HG03521 (cell line): ENCODE results near the gene ZSWIM6.
"Not testable (repeated sequence)": the region's sequence is repeated elsewhere in the genome, so short reads cannot be mapped to it uniquely, and the experiment has no call there.

ENCODE experiments used
- ATAC-seq: cut with Tn5 transposase; IDR thresholded peaks from one replicate; pipeline ENCODE4 v1.9.1; 2021; ENCODE audit warnings: mild to moderate bottlenecking, moderate library complexity; ENCODE audit not compliant: unreplicated experiment

The ZSWIM6 gene

DNA sequence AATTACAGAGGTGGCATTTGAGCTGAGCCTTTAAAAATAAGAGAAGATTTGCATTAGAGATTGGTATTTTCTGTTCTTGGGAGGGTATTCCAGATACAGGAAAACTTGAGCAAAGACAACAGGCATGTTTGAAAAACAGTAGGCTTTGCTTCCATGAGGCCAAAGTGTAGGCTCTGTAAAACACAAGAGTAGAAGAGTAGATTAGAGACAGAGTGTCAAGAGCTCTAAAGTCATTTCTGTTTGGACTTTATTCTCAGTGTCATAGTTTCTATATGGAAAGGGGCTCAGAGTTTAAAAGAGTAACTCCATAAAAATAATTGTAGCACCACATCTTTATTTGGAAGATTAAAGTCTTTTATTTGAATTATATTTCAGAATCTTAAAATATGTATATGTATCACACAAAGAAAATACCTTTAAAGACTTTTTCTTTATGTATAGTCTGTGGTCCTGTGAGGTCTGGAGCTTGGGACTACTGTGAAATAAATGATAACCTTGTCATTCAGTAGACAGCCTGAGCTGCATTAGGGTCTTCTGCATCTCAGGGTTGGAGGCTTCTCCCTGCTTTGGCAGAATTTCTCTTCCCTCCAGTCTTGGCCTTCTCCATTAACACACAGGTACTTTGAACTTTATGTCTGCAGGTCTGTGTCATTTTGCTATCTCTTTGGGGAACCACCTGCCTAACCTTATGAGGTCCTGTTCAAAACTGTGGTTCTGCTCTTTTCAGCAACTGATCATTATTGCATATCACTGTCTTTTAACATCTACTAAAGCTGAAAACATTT lies 73.6 kb downstream of the ZSWIM6 start:
- no peak for ATAC-seq

DNA sequence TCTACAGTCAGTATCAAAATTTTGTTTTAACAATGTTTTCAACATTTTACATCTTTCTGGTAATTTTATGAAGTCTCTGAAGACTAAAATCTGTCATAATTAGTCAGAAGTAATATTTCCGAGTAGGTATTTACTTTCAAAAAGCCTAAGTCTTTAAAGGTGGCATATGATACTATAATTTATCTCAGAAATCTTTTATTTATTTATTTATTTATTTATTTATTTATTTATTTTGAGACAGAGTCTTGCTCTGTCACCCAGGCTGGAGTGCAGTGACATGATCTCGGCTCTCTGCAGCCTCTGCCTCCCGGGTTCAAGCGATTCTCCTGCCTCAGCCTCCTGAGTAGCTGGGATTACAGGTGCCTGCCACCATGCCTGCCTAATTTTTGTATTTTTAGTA lies 74.4 kb downstream of the ZSWIM6 start:
- not testable (repeated sequence) for ATAC-seq

GRCh38 chr5:61407706-61408270 lies 75.7 kb downstream of the ZSWIM6 start:
- no peak for ATAC-seq

GRCh38 chr5:61408476-61409168 lies 76.6 kb downstream of the ZSWIM6 start:
- ATAC-seq: peak; percentile 100

GRCh38 chr5:61409568-61409967 lies 77.5 kb downstream of the ZSWIM6 start:
- no peak for ATAC-seq

DNA sequence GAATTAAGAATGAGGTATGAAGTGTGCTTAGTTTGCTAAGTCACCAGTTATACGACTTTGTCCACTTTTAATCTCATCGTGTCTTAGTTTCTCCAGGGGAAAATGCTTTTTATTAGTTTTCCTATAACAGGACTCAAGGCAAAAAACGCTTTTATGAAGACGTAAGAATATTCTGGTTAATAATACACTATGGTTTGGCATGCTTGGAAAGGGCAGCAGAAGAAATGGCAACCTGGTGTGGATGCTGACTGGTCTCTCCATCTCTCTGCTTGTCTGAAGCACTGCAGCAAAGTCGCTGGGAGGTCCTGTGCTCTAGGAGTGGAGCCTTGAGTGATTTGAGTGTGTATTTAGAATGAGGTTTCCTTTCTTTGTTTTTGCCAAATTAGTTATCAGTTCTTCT lies 78.8 kb downstream of the ZSWIM6 start:
- no peak for ATAC-seq

- no peak for ATAC-seq
Observed at GRCh38 chr5:61412361-61412760, 80.3 kb downstream of the ZSWIM6 start.

- ATAC-seq: not testable (repeated sequence)
Observed at GRCh38 chr5:61413205-61413604, 81.1 kb downstream of the ZSWIM6 start.

DNA sequence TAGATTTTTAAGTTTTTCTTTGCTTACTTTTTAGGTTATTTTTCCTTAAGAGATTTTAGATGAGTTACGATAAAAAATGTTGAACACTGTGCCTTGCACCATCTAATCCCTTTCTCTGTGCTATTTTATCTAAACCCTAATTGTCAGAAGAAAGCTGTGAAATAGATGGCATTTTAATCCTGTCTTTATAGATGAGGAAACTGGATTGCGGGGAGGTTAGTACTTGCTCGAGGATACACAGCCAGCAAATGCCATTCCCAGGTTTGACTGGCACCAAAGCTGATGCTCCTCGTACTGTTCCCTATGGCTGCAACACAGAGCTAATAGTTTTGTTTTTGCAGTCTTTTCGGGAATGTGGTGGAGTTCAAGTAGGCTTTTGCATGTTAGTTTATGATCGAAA lies 82.7 kb downstream of the ZSWIM6 start:
- ATAC-seq: no peak

GRCh38 chr5:61416010-61416409 lies 84.0 kb downstream of the ZSWIM6 start:
- no peak for ATAC-seq

DNA sequence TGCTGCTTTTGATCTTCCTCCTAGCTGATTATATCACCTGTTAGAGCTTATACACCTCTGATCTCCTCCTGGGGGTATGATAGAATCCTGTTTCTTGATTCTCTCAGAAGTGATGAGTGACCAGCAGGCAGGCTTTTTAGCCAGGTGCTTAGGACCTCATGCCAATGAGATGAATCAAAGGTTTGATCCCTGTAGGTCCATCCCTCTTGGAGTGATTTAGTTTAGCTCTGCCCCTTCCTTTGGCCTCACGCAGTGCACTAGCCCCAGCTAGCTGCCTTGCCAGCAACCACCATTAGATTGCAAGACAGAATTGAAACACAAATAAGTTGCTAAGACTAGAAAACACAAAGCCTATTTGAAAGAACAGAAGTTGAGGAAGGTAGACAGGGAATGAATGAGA lies 84.4 kb downstream of the ZSWIM6 start:
- ATAC-seq: no peak

DNA sequence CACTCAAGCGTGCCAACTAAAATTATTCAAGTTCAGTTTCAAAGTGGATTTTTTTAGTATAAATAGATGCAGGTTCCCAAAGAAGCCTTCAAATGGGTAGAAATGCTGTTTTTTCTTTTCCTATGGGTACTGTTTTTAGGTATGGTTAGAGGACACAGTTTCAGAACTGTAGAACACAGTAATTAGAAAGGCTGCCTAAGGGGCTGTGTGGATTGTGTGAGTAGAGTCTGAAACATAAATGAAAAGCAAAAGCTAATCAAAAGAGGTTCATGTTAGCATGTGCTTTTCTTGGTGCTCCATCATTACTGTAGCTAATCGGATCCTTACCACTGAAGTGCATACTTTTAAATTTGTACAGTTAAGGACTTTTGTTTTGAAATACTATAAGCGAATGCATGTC lies 85.3 kb downstream of the ZSWIM6 start:
- no peak for ATAC-seq

GRCh38 chr5:61417851-61418250 lies 85.8 kb downstream of the ZSWIM6 start:
- no peak for ATAC-seq

DNA sequence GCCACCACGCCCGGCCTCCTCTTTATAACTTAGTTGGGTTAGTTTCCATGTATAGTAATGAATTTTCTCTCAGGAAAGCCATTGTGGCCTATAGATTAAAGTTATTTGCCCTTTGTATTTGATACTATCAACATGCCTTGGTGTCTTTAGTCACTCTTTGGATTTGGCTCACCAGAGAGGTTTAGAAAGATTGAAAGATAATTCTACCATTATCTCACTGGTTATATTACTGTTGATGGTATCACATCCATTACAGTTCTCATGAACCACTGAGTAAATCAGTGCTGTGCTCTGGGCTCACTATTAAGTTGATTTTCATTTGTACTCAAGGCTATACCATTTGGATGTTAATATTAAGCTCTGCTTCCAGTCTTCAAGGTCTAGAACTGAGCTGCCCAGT lies 87.0 kb downstream of the ZSWIM6 start:
- ATAC-seq: no peak

DNA sequence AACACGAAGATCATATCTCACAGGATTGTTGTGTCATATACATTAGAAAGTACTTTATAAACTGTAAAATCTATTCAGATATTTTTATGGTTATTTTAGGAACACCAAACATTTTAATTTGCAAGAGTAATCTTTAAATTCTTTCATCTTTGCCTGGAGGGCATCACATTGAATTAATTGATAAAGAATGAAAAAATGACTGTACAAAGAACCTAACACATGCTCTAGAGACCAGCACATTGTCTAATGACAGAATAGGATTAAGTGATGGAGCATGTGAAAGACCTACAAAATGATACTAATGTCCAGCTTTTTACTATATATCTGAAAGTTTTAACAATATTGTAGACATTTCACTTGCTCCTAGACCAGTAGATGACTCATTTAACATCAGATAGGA lies 88.0 kb downstream of the ZSWIM6 start:
- no peak for ATAC-seq

- ATAC-seq: not testable (repeated sequence)
Observed at GRCh38 chr5:61421262-61421661, 89.2 kb downstream of the ZSWIM6 start.

- no peak for ATAC-seq
Observed at GRCh38 chr5:61423487-61424145, 91.6 kb downstream of the ZSWIM6 start.

DNA sequence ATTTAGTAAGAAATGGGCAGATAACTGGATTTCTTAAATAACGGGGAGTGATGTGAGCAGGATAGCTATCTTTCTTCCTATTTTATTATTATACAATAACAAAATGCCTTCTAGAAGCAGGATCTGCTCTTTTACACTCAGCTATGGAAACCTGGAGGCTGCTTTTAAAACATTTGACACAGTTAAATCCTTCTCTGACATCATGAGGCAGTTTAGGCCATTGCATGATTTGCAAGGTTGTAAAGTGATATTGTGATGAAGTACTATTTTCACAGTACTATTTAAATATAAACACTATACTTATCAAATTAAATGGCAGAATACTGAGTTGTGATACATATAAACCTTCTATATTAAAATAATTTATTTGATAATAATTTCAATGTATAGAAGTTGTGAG lies 93.9 kb downstream of the ZSWIM6 start:
- ATAC-seq: no peak

DNA sequence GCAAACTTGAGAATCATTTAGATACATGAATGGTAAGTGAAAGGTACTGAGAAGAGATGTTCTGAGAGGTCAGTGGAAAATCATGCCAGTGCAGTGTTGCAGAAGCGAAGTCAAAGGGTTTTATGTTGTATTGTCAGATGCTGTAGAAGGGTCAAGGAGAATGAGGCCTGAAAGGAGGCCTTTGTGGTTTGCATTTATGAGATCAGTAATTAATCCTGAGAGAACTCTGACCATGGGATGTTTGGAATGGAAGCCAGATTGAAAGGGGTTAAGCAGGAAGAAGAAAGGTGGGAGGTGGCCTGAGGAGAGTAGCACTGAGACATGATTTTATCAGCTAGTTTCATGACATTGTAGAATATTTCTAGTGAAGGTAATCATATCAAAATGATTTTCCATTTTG lies 97.8 kb downstream of the ZSWIM6 start:
- no peak for ATAC-seq

DNA sequence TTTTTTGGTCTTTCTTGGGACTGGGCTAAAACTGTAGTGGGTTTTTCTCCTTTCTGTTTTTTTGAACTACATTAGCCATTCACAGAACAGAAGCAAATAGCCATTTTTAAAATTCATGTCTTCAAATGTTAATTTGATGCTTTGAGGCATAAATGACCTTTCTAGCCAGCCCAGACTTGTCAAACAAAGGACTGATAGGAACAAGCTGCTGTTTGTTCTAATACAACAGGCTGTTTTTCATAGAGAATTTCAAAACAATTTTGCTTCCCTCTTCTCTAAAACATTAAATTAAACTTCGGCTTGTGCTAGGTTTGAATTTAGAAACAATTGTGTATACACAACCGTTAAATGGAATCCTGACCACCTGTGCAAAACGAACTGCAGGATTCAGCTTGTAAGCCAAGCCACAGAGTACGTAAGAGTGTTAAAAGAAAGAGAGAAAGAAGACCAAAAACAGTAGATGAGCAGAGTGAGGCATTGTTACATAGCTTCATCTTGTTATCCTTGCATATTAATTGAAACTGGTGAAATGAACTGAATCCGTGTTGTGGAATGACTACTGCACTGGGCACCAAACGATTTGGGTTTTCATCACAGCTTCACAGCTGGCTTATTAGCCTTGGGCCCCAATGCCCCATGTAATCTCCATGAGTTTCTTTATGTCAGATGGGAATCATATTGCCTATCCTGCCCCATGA lies 100.0 kb downstream of the ZSWIM6 start:
- ATAC-seq: no peak

DNA sequence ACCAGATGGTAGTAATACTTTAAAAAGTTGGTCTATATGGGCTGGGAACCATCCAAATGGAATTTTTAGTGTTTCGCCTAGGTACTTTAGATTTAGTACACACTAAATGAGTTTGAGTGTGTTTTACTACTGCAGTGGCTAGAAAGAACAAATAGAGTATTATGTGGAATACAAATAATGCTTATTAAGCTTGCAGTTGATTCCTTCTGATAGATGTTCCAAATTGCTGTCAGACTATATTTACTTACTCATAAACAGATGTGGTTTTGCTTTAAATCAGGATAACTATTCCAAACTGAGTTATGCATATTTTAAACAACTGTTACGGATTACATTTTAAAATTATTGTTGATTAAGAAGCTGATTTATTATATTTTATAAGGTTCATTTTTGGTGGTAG lies 103.3 kb downstream of the ZSWIM6 start:
- no peak for ATAC-seq
